Measurements from ENCODE around the gene SELENOI. TPM values are rescaled to one million over a fixed set of nuclear protein-coding genes. Genes with fewer than 3 reads are reported as not detected.
"Not testable (repeated sequence)": the region's sequence is repeated elsewhere in the genome, so short reads cannot be mapped to it uniquely, and the experiment has no call there.

SELENOI gene
- total RNA-seq, 8 experiments from 2014 or later, result 15.7 to 35.8 (median 24.8) TPM

- Histone ChIP-seq H3K27ac (no peak overlapping the region), H3K4me3 (no peak overlapping the region), H3K4me1 (replicated peaks in 1 of 2) (peaks cover 8 to 12% of the 10 kb centered on the region in 2 donors)
- ATAC-seq (replicated peaks in 6 of 8), result no peak
- WGBS, 10 experiments, result 75 to 100% (median 92%) methylated on average over 1 to 7 of the region's 10 CpGs
- in situ Hi-C loops (cut with MboI; ENCODE audit: low pct_unique_long_range_greater_than_20kb in 2 of 9, low sequenced_read_pairs in 9 of 9, unreplicated experiment in 9 of 9), result no loop called here
Measured at GRCh38 chr2:26351375-26352090, 5.6 kb downstream of the SELENOI start.

GRCh38 chr2:26352892-26353291 is 6.9 kb downstream of the SELENOI start:
- WGBS, 10 experiments, result 22 to 92% (median 55%) methylated on average over 1 of the region's 1 CpG; no CpG with 5 or more reads in 4 of the 10 experiments
- no peak overlapping the region for H3K27ac ChIP-seq
- in situ Hi-C loops (cut with MboI; ENCODE audit: low pct_unique_long_range_greater_than_20kb in 2 of 9, low sequenced_read_pairs in 9 of 9, unreplicated experiment in 9 of 9), result no loop called here
- ATAC-seq (replicated peaks in 6 of 8), result peak in 2 of 8 experiments; percentile 6 to 7
- H3K4me3 ChIP-seq, result no peak overlapping the region
- H3K4me1 ChIP-seq (replicated peaks in 1 of 2), result peaks cover 0 to 5% of the 10 kb centered on the region in 2 donors

- ATAC-seq (replicated peaks in 6 of 8); H3K4me1 ChIP-seq (replicated peaks in 1 of 2); in situ Hi-C loops (cut with MboI; ENCODE audit: low pct_unique_long_range_greater_than_20kb in 2 of 9, low sequenced_read_pairs in 9 of 9, unreplicated experiment in 9 of 9); H3K4me3 ChIP-seq; H3K27ac ChIP-seq: not testable (repeated sequence)
- 85 to 99% (median 96%) methylated on average over 3 to 16 of the region's 16 CpGs; no CpG with 5 or more reads in 1 of the 10 experiments for WGBS, 10 experiments
Measured at GRCh38 chr2:26354469-26354868, 8.5 kb downstream of the SELENOI start.

GRCh38 chr2:26355038-26355995 is 9.4 kb downstream of the SELENOI start:
- peak; percentile 28 to 98 (median 80) for ATAC-seq (replicated peaks in 6 of 8)
- H3K4me1 ChIP-seq (replicated peaks in 1 of 2), result no peaks in the 10 kb centered on the region
- in situ Hi-C loops (cut with MboI; ENCODE audit: low pct_unique_long_range_greater_than_20kb in 2 of 9, low sequenced_read_pairs in 9 of 9, unreplicated experiment in 9 of 9), result no loop called here
- 8 to 87% (median 68%) methylated on average over 2 to 7 of the region's 9 CpGs for WGBS, 10 experiments
- no peak overlapping the region for H3K4me3 ChIP-seq
- no peak overlapping the region for H3K27ac ChIP-seq

- ATAC-seq (replicated peaks in 6 of 8), result no peak
- Histone ChIP-seq H3K4me1 (replicated peaks in 1 of 2) (no peaks in the 10 kb centered on the region), H3K4me3 (no peak overlapping the region), H3K27ac (no peak overlapping the region)
- in situ Hi-C loops (cut with MboI; ENCODE audit: low pct_unique_long_range_greater_than_20kb in 2 of 9, low sequenced_read_pairs in 9 of 9, unreplicated experiment in 9 of 9), result no loop called here
- 88 to 100% (median 96%) methylated on average over 1 to 2 of the region's 2 CpGs; no CpG with 5 or more reads in 4 of the 10 experiments for WGBS, 10 experiments
Measured at GRCh38 chr2:26356111-26356510, 10.2 kb downstream of the SELENOI start.

GRCh38 chr2:26356771-26357170 is 10.8 kb downstream of the SELENOI start:
- 60 to 100% (median 89%) methylated on average over 1 to 2 of the region's 2 CpGs; no CpG with 5 or more reads in 2 of the 10 experiments for WGBS, 10 experiments
- in situ Hi-C loops (cut with MboI; ENCODE audit: low pct_unique_long_range_greater_than_20kb in 2 of 9, low sequenced_read_pairs in 9 of 9, unreplicated experiment in 9 of 9), result no loop called here
- H3K4me3 ChIP-seq, result no peak overlapping the region
- no peak overlapping the region for H3K27ac ChIP-seq
- H3K4me1 ChIP-seq (replicated peaks in 1 of 2), result no peaks in the 10 kb centered on the region
- no peak for ATAC-seq (replicated peaks in 6 of 8)

- H3K27ac ChIP-seq, result no peak overlapping the region
- no peaks in the 10 kb centered on the region for H3K4me1 ChIP-seq (replicated peaks in 1 of 2)
- WGBS, 10 experiments, result 60 to 100% (median 89%) methylated on average over 2 to 4 of the region's 4 CpGs; no CpG with 5 or more reads in 1 of the 10 experiments
- in situ Hi-C loops (cut with MboI; ENCODE audit: low pct_unique_long_range_greater_than_20kb in 2 of 9, low sequenced_read_pairs in 9 of 9, unreplicated experiment in 9 of 9), result no loop called here
- no peak for ATAC-seq (replicated peaks in 6 of 8)
- H3K4me3 ChIP-seq, result no peak overlapping the region
Measured at GRCh38 chr2:26359886-26360473, 14.0 kb downstream of the SELENOI start.

GRCh38 chr2:26363323-26363722 is 17.4 kb downstream of the SELENOI start:
- Histone ChIP-seq H3K27ac (no peak overlapping the region), H3K4me3 (no peak overlapping the region), H3K4me1 (replicated peaks in 1 of 2) (no peaks in the 10 kb centered on the region)
- peak in 1 of 8 experiments; percentile 21 for ATAC-seq (replicated peaks in 6 of 8)
- in situ Hi-C loops (cut with MboI; ENCODE audit: low pct_unique_long_range_greater_than_20kb in 2 of 9, low sequenced_read_pairs in 9 of 9, unreplicated experiment in 9 of 9), result no loop called here
- WGBS, 10 experiments, result 67 to 100% (median 94%) methylated on average over 1 to 4 of the region's 4 CpGs; no CpG with 5 or more reads in 3 of the 10 experiments

- Histone ChIP-seq H3K4me1 (replicated peaks in 1 of 2) (no peaks in the 10 kb centered on the region), H3K27ac (no peak overlapping the region), H3K4me3 (no peak overlapping the region)
- in situ Hi-C loops (cut with MboI; ENCODE audit: low pct_unique_long_range_greater_than_20kb in 2 of 9, low sequenced_read_pairs in 9 of 9, unreplicated experiment in 9 of 9), result no loop called here
- no peak for ATAC-seq (replicated peaks in 6 of 8)
- 50 to 100% (median 92%) methylated on average over 1 to 3 of the region's 3 CpGs; no CpG with 5 or more reads in 1 of the 10 experiments for WGBS, 10 experiments
Measured at GRCh38 chr2:26363958-26364357, 18.0 kb downstream of the SELENOI start.

GRCh38 chr2:26364669-26365068 is 18.7 kb downstream of the SELENOI start:
- no peak overlapping the region for H3K27ac ChIP-seq
- H3K4me1 ChIP-seq (replicated peaks in 1 of 2), result no peaks in the 10 kb centered on the region
- WGBS, 10 experiments, result 91 to 100% (median 99%) methylated on average over 1 to 4 of the region's 4 CpGs
- no peak for ATAC-seq (replicated peaks in 6 of 8)
- in situ Hi-C loops (cut with MboI; ENCODE audit: low pct_unique_long_range_greater_than_20kb in 2 of 9, low sequenced_read_pairs in 9 of 9, unreplicated experiment in 9 of 9), result no loop called here
- H3K4me3 ChIP-seq, result no peak overlapping the region

GRCh38 chr2:26366957-26367356 is 21.0 kb downstream of the SELENOI start:
- no peak overlapping the region for H3K27ac ChIP-seq
- 80 to 100% (median 86%) methylated on average over 1 to 5 of the region's 5 CpGs for WGBS, 10 experiments
- in situ Hi-C loops (cut with MboI; ENCODE audit: low pct_unique_long_range_greater_than_20kb in 2 of 9, low sequenced_read_pairs in 9 of 9, unreplicated experiment in 9 of 9), result no loop called here
- no peaks in the 10 kb centered on the region for H3K4me1 ChIP-seq (replicated peaks in 1 of 2)
- no peak for ATAC-seq (replicated peaks in 6 of 8)
- H3K4me3 ChIP-seq, result no peak overlapping the region

- in situ Hi-C loops (cut with MboI; ENCODE audit: low pct_unique_long_range_greater_than_20kb in 2 of 9, low sequenced_read_pairs in 9 of 9, unreplicated experiment in 9 of 9); H3K4me3 ChIP-seq; ATAC-seq (replicated peaks in 6 of 8); H3K27ac ChIP-seq; H3K4me1 ChIP-seq (replicated peaks in 1 of 2): not testable (repeated sequence)
- WGBS, 10 experiments, result no CpG with 5 or more reads among the region's 2 CpGs
Measured at GRCh38 chr2:26369664-26370063, 23.7 kb downstream of the SELENOI start.

GRCh38 chr2:26370909-26371308 is 25.0 kb downstream of the SELENOI start:
- no CpG with 5 or more reads among the region's 31 CpGs for WGBS, 10 experiments
- in situ Hi-C loops (cut with MboI; ENCODE audit: low pct_unique_long_range_greater_than_20kb in 2 of 9, low sequenced_read_pairs in 9 of 9, unreplicated experiment in 9 of 9); H3K4me3 ChIP-seq; H3K4me1 ChIP-seq (replicated peaks in 1 of 2); ATAC-seq (replicated peaks in 6 of 8); H3K27ac ChIP-seq: not testable (repeated sequence)

Data from motor neuron (in vitro differentiated cells).